ENCODE results near the gene SULF2.

The SULF2 gene

GRCh38 chr20:47664744-47665143 lies 120.5 kb downstream of the SULF2 start:
- no peak for DNase-seq

- no peak for DNase-seq
Observed at GRCh38 chr20:47664068-47664437, 121.2 kb downstream of the SULF2 start.

GRCh38 chr20:47663354-47664067 lies 121.8 kb downstream of the SULF2 start:
- peak; percentile 68 to 72 for DNase-seq

- DNase-seq, result no peak
Observed at GRCh38 chr20:47662483-47663353, 122.6 kb downstream of the SULF2 start.

- DNase-seq, result no peak
Observed at GRCh38 chr20:47661714-47662113, 123.6 kb downstream of the SULF2 start.

GRCh38 chr20:47660983-47661700 lies 124.1 kb downstream of the SULF2 start:
- no peak for DNase-seq

GRCh38 chr20:47660602-47660905 lies 124.7 kb downstream of the SULF2 start:
- no peak for DNase-seq

GRCh38 chr20:47659904-47660601 lies 125.2 kb downstream of the SULF2 start:
- no peak for DNase-seq

GRCh38 chr20:47656318-47656717 lies 129.0 kb downstream of the SULF2 start:
- no peak for DNase-seq

GRCh38 chr20:47655635-47656034 lies 129.6 kb downstream of the SULF2 start:
- DNase-seq, result no peak

GRCh38 chr20:47654370-47654769 lies 130.9 kb downstream of the SULF2 start:
- no peak for DNase-seq

GRCh38 chr20:47653869-47654268 lies 131.4 kb downstream of the SULF2 start:
- no peak for DNase-seq

- no peak for DNase-seq
Observed at GRCh38 chr20:47652794-47653193, 132.5 kb downstream of the SULF2 start.

GRCh38 chr20:47652301-47652700 lies 133.0 kb downstream of the SULF2 start:
- DNase-seq, result no peak

GRCh38 chr20:47648943-47649342 lies 136.3 kb downstream of the SULF2 start:
- no peak for DNase-seq

GRCh38 chr20:47647994-47648393 lies 137.3 kb downstream of the SULF2 start:
- DNase-seq, result no peak

GRCh38 chr20:47645632-47646031 lies 139.6 kb downstream of the SULF2 start:
- DNase-seq, result no peak

- no peak for DNase-seq
Observed at GRCh38 chr20:47642624-47643023, 142.7 kb downstream of the SULF2 start.

GRCh38 chr20:47642118-47642517 lies 143.2 kb downstream of the SULF2 start:
- DNase-seq, result no peak

- DNase-seq, result no peak
Observed at GRCh38 chr20:47638851-47639250, 146.4 kb downstream of the SULF2 start.

GRCh38 chr20:47635256-47635655 lies 150.0 kb downstream of the SULF2 start:
- DNase-seq, result no peak

GRCh38 chr20:47631078-47631477 lies 154.2 kb downstream of the SULF2 start:
- DNase-seq, result no peak

GRCh38 chr20:47629907-47630306 lies 155.4 kb downstream of the SULF2 start:
- no peak for DNase-seq

Measured in CD4-positive, alpha-beta T cell treated with Interleukin-4 for 1 hour (primary cell).